IMR-90 (cell line): ENCODE results near the gene ALDOA. TPM values are rescaled to one million over a fixed set of nuclear protein-coding genes. Genes with fewer than 3 reads are reported as not detected.

Experiments used
- ATAC-seq: fragments of 200-7000 bp; cut with Tn5 transposase; 2 replicates; pipeline ENCODE4 v1.9.1; 2020; ENCODE audit warnings: low read depth, mild to moderate bottlenecking, moderate library complexity
- BruUV-seq: library from RNA; stranded (reverse); fragments of 400-500 nt; replicated peaks from 2 replicates; lab custom pipeline; 2021; lab: Mats Ljungman, UMichigan
- CTCF ChIA-PET: fragments of 300-600 bp; formaldehyde crosslinking; extraction: SDS; loops from one replicate; lab custom pipeline; 2021; ENCODE audit warnings: antibody characterized with exemption; lab: Yijun Ruan, JAX
- POLR2A ChIA-PET: fragments of 300-600 bp; sonication (Branson Sonifier 250); formaldehyde crosslinking; loops from one replicate; lab custom pipeline; 2022; ENCODE audit warnings: antibody characterized with exemption; ENCODE audit not compliant: unreplicated experiment; lab: Charles Lee
- DNase-seq: peaks from one replicate; pipeline ENCODE4 v3.0.0; 2013
- H2AFZ ChIP-seq: replicated peaks from 2 replicates; pipeline ENCODE3; 2013; ENCODE audit warnings: low read length, mild to moderate bottlenecking; ENCODE audit not compliant: poor library complexity
- H2AK5ac ChIP-seq: 2 replicates; pipeline ENCODE4 v1.6.1; 2013; ENCODE audit warnings: low read depth, low read length, inconsistent platforms
- H2AK9ac ChIP-seq: replicated peaks from 2 replicates; pipeline ENCODE3; 2013; ENCODE audit warnings: mild to moderate bottlenecking, low read depth, low read length, moderate library complexity; ENCODE audit not compliant: poor library complexity
- H2BK120ac ChIP-seq: 2 replicates; pipeline ENCODE4 v1.6.1; 2013; ENCODE audit warnings: low read depth, low read length, inconsistent platforms
- H2BK15ac ChIP-seq: 3 replicates; pipeline ENCODE4 v1.6.1; 2013; ENCODE audit warnings: low read depth, low read length, inconsistent platforms
- H2BK20ac ChIP-seq: 2 replicates; pipeline ENCODE4 v1.6.1; 2013; ENCODE audit warnings: low read depth, mild to moderate bottlenecking, inconsistent platforms, low read length, moderate library complexity
- H2BK5ac ChIP-seq: 2 replicates; pipeline ENCODE4 v1.6.1; 2013; ENCODE audit warnings: mild to moderate bottlenecking, low read depth, low read length, inconsistent platforms; ENCODE audit not compliant: poor library complexity, severe bottlenecking
- H3K14ac ChIP-seq: replicated peaks from 2 replicates; pipeline ENCODE4 v1.6.1; 2013; ENCODE audit warnings: low read depth, low read length, inconsistent platforms
- H3K18ac ChIP-seq: 2 replicates; pipeline ENCODE4 v1.6.1; 2013; ENCODE audit warnings: low read depth, low read length, control low read depth
- H3K23ac ChIP-seq: 2 replicates; pipeline ENCODE4 v1.6.1; 2013; ENCODE audit warnings: low read depth, low read length, inconsistent platforms
- H3K27ac ChIP-seq: 2 replicates; pipeline ENCODE4 v1.5.1; 2013; ENCODE audit warnings: mild to moderate bottlenecking, control low read depth, low read length; ENCODE audit not compliant: insufficient read depth
- H3K27me3 ChIP-seq: 2 replicates; pipeline ENCODE4 v1.6.1; 2013; ENCODE audit warnings: low read length; ENCODE audit not compliant: control insufficient read depth, insufficient read depth
- H3K36me3 ChIP-seq: 2 replicates; pipeline ENCODE4 v1.6.1; 2013; ENCODE audit warnings: low read length, mixed read lengths; ENCODE audit not compliant: control insufficient read depth, insufficient read depth
- H3K4ac ChIP-seq: 2 replicates; pipeline ENCODE4 v1.6.1; 2013; ENCODE audit warnings: low read depth, low read length, inconsistent platforms
- H3K4me1 ChIP-seq: 2 replicates; pipeline ENCODE4 v1.6.1; 2013; ENCODE audit warnings: low read length, mixed read lengths; ENCODE audit not compliant: control insufficient read depth, insufficient read depth
- H3K4me2 ChIP-seq: 2 replicates; pipeline ENCODE4 v1.6.1; 2013; ENCODE audit warnings: low read depth, mild to moderate bottlenecking, control low read depth, low read length, moderate library complexity
- H3K4me3 ChIP-seq: 2 replicates; pipeline ENCODE4 v1.5.1; 2013; ENCODE audit warnings: low read depth, mild to moderate bottlenecking, control low read depth, low read length, moderate library complexity; ENCODE audit not compliant: insufficient read depth
- H3K56ac ChIP-seq: 2 replicates; pipeline ENCODE4 v1.6.1; 2013; ENCODE audit warnings: low read length, inconsistent platforms; ENCODE audit not compliant: insufficient read depth; ENCODE audit errors: extremely low read depth
- H3K79me1 ChIP-seq, 2 experiments: 2 replicates each; pipeline ENCODE4 v1.6.1; 2013; ENCODE audit warnings: low read length in 2 of 2, inconsistent platforms in 1 of 2, low read depth in 1 of 2
- H3K9ac ChIP-seq: 2 replicates; pipeline ENCODE4 v1.6.1; 2013; ENCODE audit warnings: low read depth, low read length, control low read depth
- H3K9me1 ChIP-seq: 2 replicates; pipeline ENCODE4 v1.6.1; 2013; ENCODE audit warnings: low read length, inconsistent platforms; ENCODE audit not compliant: insufficient read depth
- H3K9me3 ChIP-seq: 2 replicates; pipeline ENCODE4 v1.6.1; 2013; ENCODE audit warnings: low read length; ENCODE audit not compliant: control insufficient read depth, insufficient read depth
- H4K20me1 ChIP-seq: 2 replicates; pipeline ENCODE4 v1.6.1; 2013; ENCODE audit warnings: low read length, inconsistent platforms; ENCODE audit not compliant: insufficient read depth
- H4K5ac ChIP-seq: 2 replicates; pipeline ENCODE4 v1.6.1; 2013; ENCODE audit warnings: mild to moderate bottlenecking, low read depth, low read length, control low read depth
- H4K8ac ChIP-seq, 2 experiments: 2 replicates each; pipeline ENCODE4 v1.6.1; 2013; ENCODE audit warnings: low read depth in 2 of 2, low read length in 2 of 2, control low read depth in 1 of 2, inconsistent platforms in 1 of 2
- H4K91ac ChIP-seq: 2 replicates; pipeline ENCODE4 v1.6.1; 2013; ENCODE audit warnings: low read depth, low read length, inconsistent platforms; ENCODE audit not compliant: insufficient read depth
- BHLHE40 ChIP-seq: fragments of 150-350 bp; IDR thresholded peaks from 2 replicates; pipeline ENCODE4 v1.6.1; 2016; ENCODE audit warnings: mild to moderate bottlenecking, low read depth, low read length
- ELK1 ChIP-seq: fragments of 150-350 bp; IDR thresholded peaks from 2 replicates; pipeline ENCODE4 v1.6.1; 2016; ENCODE audit warnings: low read depth, mild to moderate bottlenecking, low read length, moderate library complexity, borderline replicate concordance
- FOS ChIP-seq: fragments of 150-350 bp; IDR thresholded peaks from 2 replicates; pipeline ENCODE4 v1.6.1; 2016; ENCODE audit warnings: low read depth, low read length
- MAFK ChIP-seq: IDR thresholded peaks from 2 replicates; pipeline ENCODE4 v1.6.1; 2012; ENCODE audit warnings: low read depth, low read length, improper control_type of control experiment
- RCOR1 ChIP-seq: IDR thresholded peaks from 2 replicates; pipeline ENCODE4 v1.6.1; 2012; ENCODE audit warnings: mild to moderate bottlenecking, low read length, improper control_type of control experiment; ENCODE audit not compliant: insufficient replicate concordance
- USF2 ChIP-seq: fragments of 150-350 bp; IDR thresholded peaks from 2 replicates; pipeline ENCODE4 v1.6.1; 2017; ENCODE audit warnings: mild to moderate bottlenecking, antibody characterized with exemption, low read length, low read depth
- WGBS, 2 experiments: methylation state at CpG; one replicate each; pipeline versions ENCODE4 v1.1.5 to v1.1.7; 2013; ENCODE audit warnings: missing lambda C conversion rate in 2 of 2; ENCODE audit not compliant: insufficient read length in 1 of 2; ENCODE audit errors: extremely low coverage in 2 of 2; 5-methylcytosine and 5-hydroxymethylcytosine counted together
- dilution Hi-C: fragments of 300-500 bp; cut with HindIII; formaldehyde crosslinking; loops from one replicate; pipeline ENCODE4 v1.14.3; 2018; ENCODE audit warnings: low sequenced_read_pairs; ENCODE audit not compliant: unreplicated experiment
- in situ Hi-C: fragments of 300-500 bp; cut with MboI; formaldehyde crosslinking; loops from 3 replicates; pipeline ENCODE4 v1.14.3; 2019; ENCODE audit warnings: low sequenced_read_pairs, inconsistent platforms, mixed read lengths
- intact Hi-C: fragments of 100-400 bp; cut with micrococcal nuclease; formaldehyde crosslinking; loops from 2 replicates; pipeline ENCODE4 v1.10.0; 2022
- polyA plus RNA-seq, 3 experiments: library from polyadenylated mRNA; depleted of rRNA; stranded (reverse); fragments of >200 nt; gene quantifications; 2 replicates each; pipeline ENCODE4 v1.2.3, GENCODE V29; 2012; ENCODE audit warnings: low replicate concordance in 1 of 3
- total RNA-seq: library from RNA; depleted of rRNA; stranded (reverse); fragments of >200 nt; gene quantifications from 2 replicates; pipeline ENCODE4 v1.2.3, GENCODE V29; 2012

Gene ALDOA
- total and polyA plus RNA-seq, 2 of the 4 experiments (the other 2 are of a cell fraction): 1,697 to 1,990 TPM

GRCh38 chr16:30060346-30060745 is 5.2 kb upstream of the ALDOA start:
- H4K20me1 ChIP-seq: no peaks in the 10 kb centered on the region; the same call in 1 of the 2 replicates
- intact Hi-C loops (no loop called here), in situ Hi-C loops (no loop called here), dilution Hi-C loops (no loop called here)
- no peak overlapping the region for H4K5ac ChIP-seq
- CTCF ChIA-PET: no interaction called here
- POLR2A ChIA-PET: no interaction called here
- ATAC-seq: no peak
- no peak overlapping the region for H3K18ac ChIP-seq
- H3K27me3 ChIP-seq: no peaks in the 10 kb centered on the region
- H3K4me1 ChIP-seq: peaks cover 18% of the 10 kb centered on the region
- TF ChIP-seq RCOR1 (no peak), FOS (no peak), USF2 (no peak), BHLHE40 (no peak), ELK1 (no peak), MAFK (no peak)
- no peak overlapping the region for H3K56ac ChIP-seq
- peaks cover 2% of the 10 kb centered on the region; the same call in 1 of the 2 replicates for H3K36me3 ChIP-seq
- no peak overlapping the region for H3K9ac ChIP-seq
- H4K91ac ChIP-seq: no peak overlapping the region
- peak overlapping the region; percentile 36; the same call in 1 of the 2 replicates for H3K27ac ChIP-seq
- H2AFZ ChIP-seq: no peak overlapping the region
- no peak overlapping the region for H2BK15ac ChIP-seq
- no CpG with 5 or more reads among the region's 4 CpGs for WGBS, 2 experiments
- no peak for DNase-seq
- no peak overlapping the region for H3K4me3 ChIP-seq
- no peaks in the 10 kb centered on the region for H3K9me3 ChIP-seq
- H2AK9ac ChIP-seq: no peak overlapping the region
- H3K79me1 ChIP-seq: peaks cover 19 to 24% of the 10 kb centered on the region in 2 experiments; a peak in 3 of 4 replicates
- H3K14ac ChIP-seq: no peak overlapping the region
- no peak overlapping the region for H2BK120ac ChIP-seq
- BruUV-seq: no TSS peak
- H2BK5ac ChIP-seq: no peak overlapping the region
- no peak overlapping the region for H2BK20ac ChIP-seq
- no peak overlapping the region for H2AK5ac ChIP-seq
- no peak overlapping the region for H3K23ac ChIP-seq
- peaks cover 9% of the 10 kb centered on the region for H3K9me1 ChIP-seq
- H3K4ac ChIP-seq: no peak overlapping the region
- no peak overlapping the region; the same call in 1 of the 2 replicates for H3K4me2 ChIP-seq
- H4K8ac ChIP-seq: no peak overlapping the region
